Measurements from ENCODE around the gene TMEM175. TPM values are rescaled to one million over a fixed set of nuclear protein-coding genes. Genes with fewer than 3 reads are reported as not detected.

TMEM175 gene
- total and polyA plus RNA-seq, 2 of the 13 experiments (the other 11 are each of a cell fraction or from before 2014, with no cell fraction given): 5.1 to 9.9 TPM

- peaks cover 0 to 10% of the 10 kb centered on the region in 2 experiments; a peak in 1 of 5 replicates for H3K27me3 ChIP-seq (ENCODE audit: control insufficient read depth in 1 of 2, insufficient read depth in 2 of 2, low read length in 2 of 2)
- no peak overlapping the region for H2AFZ ChIP-seq (ENCODE audit: low read length)
- H4K20me1 ChIP-seq (ENCODE audit: insufficient read depth, low read length): no peaks in the 10 kb centered on the region
- ATAC-seq: no peak
- peaks cover 9 to 15% of the 10 kb centered on the region in 2 experiments; a peak in 4 of 5 replicates for H3K36me3 ChIP-seq (replicated peaks in 1 of 2; ENCODE audit: control insufficient read depth in 1 of 2, insufficient read depth in 2 of 2, low read length in 2 of 2)
- peaks cover 38% of the 10 kb centered on the region for H3K4me1 ChIP-seq (ENCODE audit: insufficient read depth, low read length)
- ChIA-PET POLR2A (interaction anchor here (0.8 to 3.2 kb wide), 9 partner anchors 12 to 244 kb away, joined by 3 to 25 read pairs (median 3); partner anchors contain the start of genes GAK and TMEM175), CTCF (ENCODE audit: low intra/inter-chr PET ratio, low total read pairs) (interaction anchor here (1.3 kb wide), 1 partner anchor 60 kb away, joined by 5 read pairs; no protein-coding TSS in a partner anchor)
- in situ Hi-C loops (cut with HindIII; ENCODE audit: extremely low pct_ligation_motif_present, low pct_unique_long_range_greater_than_20kb): loop anchor here (5.0 to 10.0 kb wide), 2 partner anchors 54 to 172 kb away; partner anchors contain the start of genes GAK and TMEM175
- peaks cover 6% of the 10 kb centered on the region for H3K79me2 ChIP-seq (ENCODE audit: insufficient read depth, low read length)
- intact Hi-C loops (cut with micrococcal nuclease; ENCODE audit: unreplicated experiment): loop anchor here (2.0 kb wide), 1 partner anchor 56 kb away; no protein-coding TSS in a partner anchor
- DNase-seq (ENCODE audit: low spot score): no peak
- peak overlapping the region; percentile 64 for H3K27ac ChIP-seq (ENCODE audit: extremely low read length, insufficient read depth, low read length)
- H3K9ac ChIP-seq (ENCODE audit: insufficient read depth, low read depth, low read length): peak overlapping the region; percentile 69
- FAIRE-seq: peak; percentile 8
- no peaks in the 10 kb centered on the region for H3K9me3 ChIP-seq (ENCODE audit: low read length)
- whole genome bisulfite sequencing (ENCODE audit: low lambda C conversion rate): 2% methylated on average over 6 of the region's 14 CpGs
- peak overlapping the region; percentile 54 to 75 (median 55) for H3K4me3 ChIP-seq (replicated peaks in 1 of 3; ENCODE audit: insufficient read depth in 1 of 3, low read depth in 2 of 3, low read length in 3 of 3)
- BruUV-seq (replicated peaks): no TSS peak
- peak overlapping the region; percentile 91 for H3K4me2 ChIP-seq (ENCODE audit: low read depth, low read length)
- TF ChIP-seq ZNF576 (CRISPR knock-in tag; IDR thresholded peaks at IDR 0.05) (no peak), ZNF839 (CRISPR knock-in tag; IDR thresholded peaks at IDR 0.05; ENCODE audit: borderline replicate concordance) (no peak), CHD2 (IDR thresholded peaks at IDR 0.05; ENCODE audit: low read depth, low read length) (no peak), PHF8 (CRISPR knock-in tag; IDR thresholded peaks at IDR 0.05) (peak; percentile 59), ZNF235 (CRISPR knock-in tag; IDR thresholded peaks at IDR 0.05; ENCODE audit: borderline replicate concordance) (no peak), ZNF234 (CRISPR knock-in tag; conservative IDR thresholded peaks at IDR 0.05) (0 out of 2 replicates have a peak, but pooled peaks have one; percentile 32), NPAS2 (CRISPR knock-in tag; IDR thresholded peaks at IDR 0.05; ENCODE audit: borderline replicate concordance) (0 out of 2 replicates have a peak, but pooled peaks have one; percentile 75), KMT2B (CRISPR knock-in tag; IDR thresholded peaks at IDR 0.05) (no peak), ZBTB37 (CRISPR knock-in tag; IDR thresholded peaks at IDR 0.05) (no peak), MNT (IDR thresholded peaks at IDR 0.05) (no peak), ZSCAN25 (CRISPR knock-in tag; IDR thresholded peaks at IDR 0.05) (no peak), ZFP37 (CRISPR knock-in tag; IDR thresholded peaks at IDR 0.05; ENCODE audit: borderline replicate concordance) (no peak), ZNF782 (CRISPR knock-in tag; IDR thresholded peaks at IDR 0.05; ENCODE audit: borderline replicate concordance) (no peak), ZNF432 (CRISPR knock-in tag; IDR thresholded peaks at IDR 0.05; ENCODE audit: borderline replicate concordance) (no peak)
- TF ChIP-seq, protein P1, sequence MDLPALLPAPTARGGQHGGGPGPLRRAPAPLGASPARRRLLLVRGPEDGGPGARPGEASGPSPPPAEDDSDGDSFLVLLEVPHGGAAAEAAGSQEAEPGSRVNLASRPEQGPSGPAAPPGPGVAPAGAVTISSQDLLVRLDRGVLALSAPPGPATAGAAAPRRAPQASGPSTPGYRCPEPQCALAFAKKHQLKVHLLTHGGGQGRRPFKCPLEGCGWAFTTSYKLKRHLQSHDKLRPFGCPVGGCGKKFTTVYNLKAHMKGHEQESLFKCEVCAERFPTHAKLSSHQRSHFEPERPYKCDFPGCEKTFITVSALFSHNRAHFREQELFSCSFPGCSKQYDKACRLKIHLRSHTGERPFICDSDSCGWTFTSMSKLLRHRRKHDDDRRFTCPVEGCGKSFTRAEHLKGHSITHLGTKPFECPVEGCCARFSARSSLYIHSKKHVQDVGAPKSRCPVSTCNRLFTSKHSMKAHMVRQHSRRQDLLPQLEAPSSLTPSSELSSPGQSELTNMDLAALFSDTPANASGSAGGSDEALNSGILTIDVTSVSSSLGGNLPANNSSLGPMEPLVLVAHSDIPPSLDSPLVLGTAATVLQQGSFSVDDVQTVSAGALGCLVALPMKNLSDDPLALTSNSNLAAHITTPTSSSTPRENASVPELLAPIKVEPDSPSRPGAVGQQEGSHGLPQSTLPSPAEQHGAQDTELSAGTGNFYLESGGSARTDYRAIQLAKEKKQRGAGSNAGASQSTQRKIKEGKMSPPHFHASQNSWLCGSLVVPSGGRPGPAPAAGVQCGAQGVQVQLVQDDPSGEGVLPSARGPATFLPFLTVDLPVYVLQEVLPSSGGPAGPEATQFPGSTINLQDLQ (CRISPR knock-in tag; IDR thresholded peaks at IDR 0.05): no peak
- TF ChIP-seq, protein P2, sequence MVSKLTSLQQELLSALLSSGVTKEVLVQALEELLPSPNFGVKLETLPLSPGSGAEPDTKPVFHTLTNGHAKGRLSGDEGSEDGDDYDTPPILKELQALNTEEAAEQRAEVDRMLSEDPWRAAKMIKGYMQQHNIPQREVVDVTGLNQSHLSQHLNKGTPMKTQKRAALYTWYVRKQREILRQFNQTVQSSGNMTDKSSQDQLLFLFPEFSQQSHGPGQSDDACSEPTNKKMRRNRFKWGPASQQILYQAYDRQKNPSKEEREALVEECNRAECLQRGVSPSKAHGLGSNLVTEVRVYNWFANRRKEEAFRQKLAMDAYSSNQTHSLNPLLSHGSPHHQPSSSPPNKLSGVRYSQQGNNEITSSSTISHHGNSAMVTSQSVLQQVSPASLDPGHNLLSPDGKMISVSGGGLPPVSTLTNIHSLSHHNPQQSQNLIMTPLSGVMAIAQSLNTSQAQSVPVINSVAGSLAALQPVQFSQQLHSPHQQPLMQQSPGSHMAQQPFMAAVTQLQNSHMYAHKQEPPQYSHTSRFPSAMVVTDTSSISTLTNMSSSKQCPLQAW (CRISPR knock-in tag; IDR thresholded peaks at IDR 0.05): peak; percentile 51; the same call in 1 of the 2 replicates
Observed at GRCh38 chr4:986428-986878, 54.2 kb downstream of the TMEM175 start.

All from HepG2 (cell line).